ENCODE results near the gene EXOSC2.

DNA sequence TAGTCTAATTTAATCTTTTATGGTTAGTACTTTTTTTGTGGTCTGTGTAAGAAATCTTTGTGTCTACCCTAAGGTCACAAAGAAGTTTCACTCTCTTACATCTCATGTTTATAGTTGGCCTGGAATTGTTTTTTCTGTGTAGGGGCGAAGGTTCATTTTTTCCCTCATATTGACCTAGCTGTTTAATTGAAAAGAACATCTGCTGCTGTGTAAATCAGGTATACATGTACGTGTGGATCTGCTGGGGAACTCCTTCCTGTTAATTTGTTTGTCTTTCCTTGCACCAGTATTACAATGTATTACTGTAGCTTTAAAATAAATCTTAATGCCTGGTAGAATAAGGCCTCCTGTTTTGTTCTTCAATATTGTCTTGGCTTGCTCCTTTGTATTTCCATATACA lies 37.8 kb downstream of the EXOSC2 start:
- TF ChIP-seq, protein P1, sequence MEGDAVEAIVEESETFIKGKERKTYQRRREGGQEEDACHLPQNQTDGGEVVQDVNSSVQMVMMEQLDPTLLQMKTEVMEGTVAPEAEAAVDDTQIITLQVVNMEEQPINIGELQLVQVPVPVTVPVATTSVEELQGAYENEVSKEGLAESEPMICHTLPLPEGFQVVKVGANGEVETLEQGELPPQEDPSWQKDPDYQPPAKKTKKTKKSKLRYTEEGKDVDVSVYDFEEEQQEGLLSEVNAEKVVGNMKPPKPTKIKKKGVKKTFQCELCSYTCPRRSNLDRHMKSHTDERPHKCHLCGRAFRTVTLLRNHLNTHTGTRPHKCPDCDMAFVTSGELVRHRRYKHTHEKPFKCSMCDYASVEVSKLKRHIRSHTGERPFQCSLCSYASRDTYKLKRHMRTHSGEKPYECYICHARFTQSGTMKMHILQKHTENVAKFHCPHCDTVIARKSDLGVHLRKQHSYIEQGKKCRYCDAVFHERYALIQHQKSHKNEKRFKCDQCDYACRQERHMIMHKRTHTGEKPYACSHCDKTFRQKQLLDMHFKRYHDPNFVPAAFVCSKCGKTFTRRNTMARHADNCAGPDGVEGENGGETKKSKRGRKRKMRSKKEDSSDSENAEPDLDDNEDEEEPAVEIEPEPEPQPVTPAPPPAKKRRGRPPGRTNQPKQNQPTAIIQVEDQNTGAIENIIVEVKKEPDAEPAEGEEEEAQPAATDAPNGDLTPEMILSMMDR (conservative IDR thresholded peaks at IDR 0.05): no peak
- TF ChIP-seq EZH2 (IDR thresholded peaks at IDR 0.05; ENCODE audit: low read depth): no peak
